ENCODE measurements around the gene C10orf143. TPM values are rescaled to one million over a fixed set of nuclear protein-coding genes. Genes with fewer than 3 reads are reported as not detected.

C10orf143 gene
- 1 to 10 TPM; 2.1 to 2.3 TPM for total RNA-seq
- long read RNA-seq, partial matches to known transcripts, result 2 of 4 reads
- long read RNA-seq, other reads (novel, unspliced or antisense), result 2 of 4 reads

DNA sequence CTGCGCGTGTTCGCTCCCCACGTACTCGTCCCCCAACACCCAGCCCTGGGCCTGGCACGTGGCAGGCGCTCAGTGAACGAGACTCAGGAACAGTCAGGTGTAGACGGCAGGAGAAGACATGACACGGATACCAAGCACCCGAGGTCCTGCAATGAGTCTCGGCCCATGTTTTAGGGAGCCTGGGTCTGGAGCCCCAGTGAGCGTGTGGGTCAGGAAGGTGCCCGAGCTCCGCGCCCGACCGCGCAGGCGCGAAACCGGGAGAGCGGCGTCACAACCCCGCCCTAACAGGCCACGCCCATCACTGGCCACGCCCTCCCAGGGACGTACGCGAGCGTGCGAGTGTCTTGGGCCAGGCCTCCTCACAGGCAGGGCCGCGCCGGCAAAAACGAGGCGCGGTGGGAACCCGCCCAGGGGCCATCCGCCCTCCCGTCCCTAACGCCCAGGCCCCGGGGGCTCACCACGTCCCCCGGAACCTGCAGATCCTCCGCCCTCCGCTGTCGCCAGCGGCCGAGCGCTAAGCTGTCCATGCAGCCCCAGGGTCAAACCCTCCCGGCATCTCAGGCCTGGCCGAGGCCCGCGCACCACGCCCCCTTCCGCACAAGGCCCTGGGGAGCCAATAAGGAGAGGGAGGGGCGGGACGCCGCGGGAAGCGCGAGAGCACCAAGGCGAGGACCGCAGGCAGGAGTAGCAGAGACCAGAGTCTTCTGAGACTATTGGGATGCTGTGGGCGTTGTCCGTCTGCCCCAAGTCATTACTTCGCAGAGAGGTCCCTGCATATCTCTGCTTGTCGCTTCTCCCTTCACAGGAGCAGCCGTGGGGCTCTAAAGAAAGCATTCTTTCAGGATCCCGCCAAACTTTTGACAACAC, at the start of gene C10orf143:
TSS of gene C10orf143 (minus strand) at position 585 of the 867 bp plus-strand sequence. CDS start at position 527, 58 bp downstream.
- DNase-seq (peak; percentile 99), ATAC-seq (peak; percentile 96 to 97)
- intact Hi-C loops (cut with DNase I), result loop anchor here in 1 of 2 donors (1.0 kb wide), 1 partner anchor 26 kb away; the partner anchor contains the start of gene GLRX3

DNA sequence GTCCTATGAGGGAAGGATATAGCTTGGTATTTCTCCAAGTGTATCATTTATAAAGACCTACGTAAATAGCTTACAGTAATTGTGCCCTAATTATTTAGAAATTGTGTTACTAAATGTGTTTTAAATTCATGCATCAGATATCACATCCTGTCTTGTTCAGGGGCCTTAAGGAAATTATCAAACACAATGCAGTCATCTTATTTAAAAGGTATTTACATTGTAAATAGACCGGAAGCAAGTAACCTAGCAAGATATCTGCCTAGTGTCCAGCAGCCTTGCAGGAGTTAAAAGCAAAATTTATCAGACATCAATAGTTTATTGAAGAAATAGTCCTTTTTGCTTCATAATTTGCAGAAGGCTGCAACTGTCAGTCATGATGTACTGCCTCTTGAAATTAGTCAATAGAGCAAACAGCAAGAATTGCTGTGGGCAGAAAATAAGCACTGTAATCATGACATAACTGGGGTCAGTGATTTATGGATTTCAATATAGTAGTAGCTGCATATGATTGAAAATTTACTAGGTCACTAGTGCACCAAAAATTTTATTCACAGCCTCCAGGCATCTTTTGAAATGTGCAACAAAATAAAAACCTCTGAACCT, 48.7 kb upstream of the C10orf143 start:
- DNase-seq (no peak), ATAC-seq (no peak)
- intact Hi-C loops (cut with DNase I), result no loop called here

DNA sequence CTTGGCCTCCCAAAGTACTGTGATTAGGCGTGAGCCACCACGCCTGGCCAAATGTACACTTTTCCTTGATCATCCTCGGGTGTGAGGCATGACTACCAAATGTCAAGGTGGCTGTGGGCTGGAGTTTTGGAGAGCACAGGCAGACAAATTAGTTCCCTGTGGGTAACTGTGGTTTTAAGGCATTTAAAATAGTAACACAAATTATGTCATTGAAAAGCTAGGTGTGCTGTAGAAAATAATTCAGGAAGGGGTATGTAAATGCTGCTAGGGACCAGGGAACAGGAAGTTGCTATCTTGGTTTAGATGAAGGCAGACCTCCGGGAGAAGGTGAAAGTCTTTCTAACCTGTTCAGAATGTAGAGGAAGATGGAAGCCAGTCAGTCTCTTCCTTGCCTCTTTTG, 35.4 kb upstream of the C10orf143 start:
- intact Hi-C loops (cut with DNase I), result no loop called here
- ATAC-seq (no peak), DNase-seq (no peak)

DNA sequence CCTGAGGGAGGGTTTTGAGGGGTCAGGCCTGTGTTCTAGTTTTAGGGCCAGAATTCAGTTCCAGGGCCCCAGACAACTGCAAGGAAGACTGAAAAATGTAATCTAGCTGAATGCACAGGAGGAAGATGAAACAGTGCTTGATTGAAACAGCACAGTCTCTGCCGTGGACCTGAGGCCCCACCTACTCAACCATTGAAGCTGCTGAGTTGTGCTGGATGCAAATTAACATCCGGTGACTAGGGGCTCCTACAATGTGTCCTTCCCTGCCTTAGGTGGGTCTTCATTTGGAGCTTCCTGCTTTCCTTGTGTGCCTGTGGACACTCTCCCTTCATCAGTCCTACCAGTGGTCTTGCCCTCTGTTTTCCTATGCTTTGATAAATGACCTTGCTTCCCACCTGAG, 31.2 kb upstream of the C10orf143 start:
- intact Hi-C loops (cut with DNase I), result no loop called here
- DNase-seq (no peak), ATAC-seq (no peak)

DNA sequence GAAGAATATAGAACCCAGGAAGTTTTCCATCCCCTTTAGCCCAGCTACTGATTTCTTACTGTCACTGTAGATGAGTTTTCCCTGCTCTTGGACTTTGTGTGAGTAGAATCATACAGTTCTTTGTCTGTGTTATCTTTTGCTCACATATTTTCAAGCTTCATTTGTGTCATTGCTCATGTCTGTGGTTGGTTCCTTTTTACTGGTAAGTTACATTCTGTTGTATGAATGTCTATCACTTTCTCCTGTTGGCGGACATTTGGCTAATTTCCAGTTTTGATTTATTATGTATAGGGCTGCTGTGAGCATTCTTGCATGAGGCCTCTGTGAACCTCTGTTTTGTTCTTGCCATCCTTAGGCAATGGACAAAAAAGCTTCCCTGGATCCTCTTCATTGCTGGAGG, 30.8 kb upstream of the C10orf143 start:
- ATAC-seq (no peak), DNase-seq (no peak)
- intact Hi-C loops (cut with DNase I), result no loop called here

DNA sequence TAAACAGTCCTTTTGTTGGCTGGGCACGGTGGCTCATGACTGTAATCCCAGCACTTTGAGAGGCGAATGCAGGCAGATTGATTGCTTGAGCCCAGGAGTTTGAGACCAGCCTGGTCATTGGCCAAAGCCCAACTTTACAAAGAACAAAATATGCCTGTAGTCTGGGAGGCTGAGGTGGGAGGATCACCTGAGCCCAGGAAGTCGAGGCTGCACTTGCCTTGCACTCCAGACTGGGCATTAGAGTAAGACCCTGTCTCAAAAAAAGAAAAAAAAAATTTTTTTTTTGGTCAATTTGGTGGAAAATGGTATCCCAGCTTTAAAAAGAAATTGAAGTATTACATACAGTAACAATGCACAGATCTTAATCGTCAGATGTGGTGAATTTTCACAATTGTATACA, 30.4 kb upstream of the C10orf143 start:
- no peak for ATAC-seq
- DNase-seq, result no peak
- intact Hi-C loops (cut with DNase I), result no loop called here

DNA sequence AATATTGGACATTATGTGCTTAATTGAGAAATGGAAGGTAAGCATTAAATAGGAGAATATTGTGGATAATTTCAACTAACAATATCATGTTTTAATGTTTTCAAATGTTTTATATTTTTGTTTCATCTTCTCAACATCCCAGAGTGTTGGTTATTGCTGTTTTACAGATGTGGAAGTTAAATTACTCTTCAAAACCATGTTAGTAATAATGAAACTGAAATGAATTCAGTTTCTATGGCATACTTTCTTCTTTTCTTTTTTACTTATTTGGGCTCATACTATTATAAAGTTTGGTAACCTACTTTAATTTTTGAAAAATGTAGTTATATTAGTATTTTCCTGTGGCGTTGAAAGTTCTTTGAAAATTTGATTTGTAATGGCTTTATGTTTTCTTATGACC, 29.8 kb upstream of the C10orf143 start:
- DNase-seq, result no peak
- intact Hi-C loops (cut with DNase I), result no loop called here
- ATAC-seq, result no peak

DNA sequence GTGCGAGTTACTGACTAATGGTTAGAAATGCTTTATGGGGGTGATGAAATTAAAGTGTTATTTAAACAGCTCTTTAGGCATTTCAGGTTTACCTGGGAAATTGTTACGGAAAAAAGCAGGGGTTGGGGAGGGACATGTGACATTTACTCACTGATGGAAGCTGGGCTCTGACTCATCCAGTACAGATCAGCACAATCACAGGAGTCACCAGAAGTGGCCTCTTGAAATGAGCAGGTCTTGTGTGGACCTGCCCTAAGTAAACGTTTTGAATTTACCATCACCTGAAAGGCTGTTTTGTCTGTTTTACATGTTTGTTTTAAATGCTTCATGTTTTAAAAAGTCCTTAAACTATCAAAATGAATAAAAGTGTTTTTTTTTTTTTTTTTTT, 27.8 kb upstream of the C10orf143 start:
- intact Hi-C loops (cut with DNase I), result no loop called here
- DNase-seq (no peak), ATAC-seq (no peak)

DNA sequence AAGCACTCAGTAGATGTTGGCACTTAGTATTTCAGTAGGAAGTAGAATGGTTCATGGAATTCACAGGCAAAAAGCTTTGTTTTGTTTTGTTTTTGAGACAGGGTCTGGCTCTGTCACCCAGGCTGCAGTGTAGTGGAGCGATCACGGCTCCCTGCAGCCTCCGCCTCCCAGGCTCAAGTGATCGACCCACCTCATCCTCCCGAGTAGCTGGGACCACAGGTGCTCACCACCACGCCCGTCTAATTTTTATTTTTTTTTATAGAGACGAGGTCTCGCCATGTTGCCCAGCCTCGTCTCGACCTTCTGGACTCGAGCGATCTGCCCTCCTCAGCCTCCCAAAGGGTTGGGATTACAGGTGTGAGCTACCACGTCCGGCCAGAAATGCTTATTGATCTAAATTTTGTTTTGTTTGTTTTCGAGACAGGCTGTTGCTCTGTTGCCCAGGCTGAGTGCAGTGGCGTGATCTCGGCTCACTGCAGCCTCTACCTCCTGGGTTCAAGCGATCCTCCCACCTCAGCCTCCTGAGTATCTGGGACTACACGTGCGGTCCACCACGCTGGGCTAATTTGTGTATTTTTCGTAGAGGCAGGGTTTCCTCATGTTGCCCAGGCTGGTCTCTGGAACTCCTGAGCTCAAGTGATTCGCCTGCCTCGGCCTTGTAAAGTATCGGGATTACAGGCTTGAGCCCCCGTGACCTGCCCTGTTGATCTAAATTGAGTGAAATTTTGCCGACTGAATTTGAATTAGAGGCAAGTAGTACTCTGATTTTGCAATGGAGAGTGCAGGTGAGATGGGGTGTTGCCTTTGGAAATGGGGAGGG, 27.2 kb upstream of the C10orf143 start:
- intact Hi-C loops (cut with DNase I), result no loop called here
- ATAC-seq (no peak), DNase-seq (no peak)

DNA sequence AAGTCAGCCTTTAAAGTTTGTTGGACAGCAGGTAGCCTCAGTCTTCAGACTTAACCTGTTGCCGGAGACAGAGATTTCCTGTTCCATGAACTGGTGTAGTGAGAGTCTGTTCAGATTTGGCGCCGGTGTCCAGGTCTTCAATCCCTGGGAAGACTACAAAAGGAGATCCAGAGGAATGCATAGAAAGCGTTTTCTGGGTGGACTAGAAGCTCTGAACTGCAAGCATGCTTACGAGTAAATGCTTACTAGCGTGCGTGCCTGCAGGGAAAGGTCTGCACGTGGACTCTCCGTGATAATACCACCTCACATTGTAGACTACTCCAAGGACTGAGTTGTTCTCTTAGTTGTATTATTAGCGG, 26.4 kb upstream of the C10orf143 start:
- DNase-seq, result no peak
- intact Hi-C loops (cut with DNase I), result no loop called here

DNA sequence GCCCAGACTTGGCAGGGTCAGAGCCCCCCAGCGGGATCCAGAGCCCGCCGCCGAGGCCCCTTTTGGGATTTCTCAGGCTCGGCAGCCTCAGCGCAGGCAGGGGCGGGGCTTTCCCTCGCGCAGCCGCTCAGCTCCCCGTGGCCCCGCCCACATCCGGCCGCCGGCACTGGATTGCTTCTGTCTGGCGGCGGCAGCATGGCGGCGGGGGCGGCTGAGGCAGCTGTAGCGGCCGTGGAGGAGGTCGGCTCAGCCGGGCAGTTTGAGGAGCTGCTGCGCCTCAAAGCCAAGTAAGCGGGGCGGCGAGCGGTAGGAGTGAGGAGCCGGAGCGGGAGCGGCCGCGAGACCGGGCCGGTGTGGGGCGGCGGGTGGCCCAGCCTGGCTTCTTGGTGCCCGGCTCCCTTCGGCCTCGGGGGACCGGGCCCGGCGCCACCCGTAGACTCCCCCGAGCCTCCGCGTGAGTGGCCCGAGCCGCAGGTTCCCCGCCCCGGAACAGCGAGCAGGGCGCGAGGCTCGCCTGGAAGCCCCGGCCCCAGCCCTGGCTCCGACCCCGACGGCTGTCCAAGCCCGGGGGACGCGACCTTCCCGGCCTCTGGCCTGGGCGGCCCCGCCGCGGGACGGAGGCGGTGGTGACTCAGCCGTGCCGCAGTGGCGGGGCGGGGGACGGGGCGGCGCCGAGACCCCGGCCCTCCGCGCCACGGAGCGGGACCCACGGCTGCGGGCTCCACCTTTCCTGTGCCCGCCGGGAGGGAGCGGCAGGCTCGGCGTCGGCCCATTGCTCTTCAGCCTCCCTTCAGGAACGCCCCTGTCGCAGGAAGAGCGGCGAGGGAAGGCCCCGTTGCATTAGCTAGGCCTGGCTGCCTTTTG, 25.8 kb upstream of the C10orf143 start, which contains the start of gene GLRX3:
TSS of gene GLRX3 (plus strand) at position 166 of the 864 bp plus-strand sequence. CDS start at position 196, 30 bp downstream.
- intact Hi-C loops (cut with DNase I), result loop anchor here in 1 of 2 donors (1.0 kb wide), 1 partner anchor 25 kb away; no protein-coding TSS in a partner anchor

More for the DNA sequence above, 26.4 kb upstream of the C10orf143 start:
- no peak for ATAC-seq

DNA sequence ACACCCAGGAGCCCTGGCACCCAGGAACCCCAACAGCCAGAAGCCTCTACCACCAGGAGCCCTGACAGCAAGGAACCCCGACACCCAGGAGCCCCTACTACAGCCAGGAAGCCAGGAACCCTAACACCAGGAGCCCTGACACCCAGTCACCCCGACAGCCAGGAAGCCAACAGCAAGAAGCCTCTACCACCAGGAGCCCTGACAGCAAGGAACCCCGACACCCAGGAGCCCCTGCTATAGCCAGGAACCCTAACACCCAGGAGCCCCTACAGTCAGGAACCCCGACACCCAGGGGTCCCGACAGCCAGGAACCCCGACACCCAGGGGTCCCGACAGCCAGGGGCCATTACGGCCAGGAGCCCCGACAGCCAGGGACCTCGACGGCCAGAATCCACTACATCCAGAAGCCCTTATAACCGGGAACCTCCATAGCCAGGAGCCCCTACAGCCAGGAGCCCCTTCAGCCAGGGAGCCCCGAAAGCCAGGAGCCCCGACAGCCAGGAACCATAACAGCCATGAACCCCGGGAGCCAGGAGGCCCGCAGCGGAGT, 25.1 kb upstream of the C10orf143 start:
- no peak for ATAC-seq
- peak; percentile 36 for DNase-seq
- intact Hi-C loops (cut with DNase I), result loop anchor here in 1 of 2 donors (1.0 kb wide), 1 partner anchor 24 kb away; no protein-coding TSS in a partner anchor

More for the DNA sequence above, 25.8 kb upstream of the C10orf143 start, which contains the start of gene GLRX3:
- ATAC-seq (peak; percentile 98), DNase-seq (peak; percentile 93)

DNA sequence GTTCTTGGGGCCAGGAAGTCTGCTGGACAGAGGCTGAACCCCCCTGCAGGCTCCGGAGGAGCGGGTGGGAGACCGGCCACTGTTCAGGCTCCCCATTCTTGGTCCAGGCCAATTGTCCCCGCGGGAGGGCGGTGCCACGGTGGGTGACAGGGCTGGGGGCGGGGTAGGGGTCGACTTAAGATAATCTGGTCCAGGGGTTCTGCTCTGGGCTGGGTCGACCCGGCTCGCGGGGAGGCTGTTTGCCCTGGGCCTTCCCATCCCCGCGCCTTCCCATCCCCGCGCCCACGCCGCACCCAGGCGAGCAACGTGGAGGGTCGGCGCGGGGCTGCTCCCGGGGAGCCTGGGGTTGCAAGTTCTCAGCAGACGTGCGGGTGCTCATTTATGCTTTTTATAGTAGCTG, 18.3 kb upstream of the C10orf143 start:
- no peak for ATAC-seq
- no peak for DNase-seq
- intact Hi-C loops (cut with DNase I), result loop anchor here in 1 of 2 donors (10.0 kb wide), 1 partner anchor 1094 kb away; no protein-coding TSS in a partner anchor

DNA sequence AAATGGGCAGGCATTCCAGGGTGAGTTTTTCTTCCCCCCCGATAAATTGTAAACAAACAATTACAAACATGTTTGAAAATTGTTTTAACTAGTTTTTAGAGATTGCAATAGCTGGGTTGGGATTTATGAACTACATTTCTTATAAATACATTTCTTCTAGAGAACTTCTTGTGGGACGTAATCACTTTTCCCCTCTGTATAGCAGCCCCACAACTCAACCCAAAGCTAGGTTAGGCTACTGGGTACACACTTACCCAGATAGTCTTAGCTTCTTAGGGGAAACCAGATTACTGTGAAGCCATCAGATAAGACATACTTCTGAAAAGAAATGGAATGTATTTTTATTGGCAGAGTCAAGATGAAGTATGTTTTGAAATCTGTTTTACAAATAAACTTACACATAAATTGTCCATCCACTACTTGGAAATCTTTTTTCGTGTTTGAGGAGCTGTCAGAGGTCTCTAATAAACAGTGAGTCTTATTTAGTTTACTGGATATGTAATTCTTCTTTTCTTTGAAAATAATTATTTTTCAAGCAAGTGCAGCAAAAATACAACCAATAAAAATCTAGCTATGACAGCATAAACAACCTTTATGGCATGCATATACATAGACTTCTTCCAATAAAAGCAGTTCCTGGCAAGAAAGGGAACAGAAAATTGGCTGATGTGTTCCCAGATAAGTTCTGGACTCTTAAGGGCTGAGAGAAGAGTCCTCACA, 17.6 kb upstream of the C10orf143 start:
- ATAC-seq (no peak), DNase-seq (no peak)
- intact Hi-C loops (cut with DNase I), result loop anchor here in 1 of 2 donors (10.0 kb wide), 1 partner anchor 1093 kb away; no protein-coding TSS in a partner anchor

DNA sequence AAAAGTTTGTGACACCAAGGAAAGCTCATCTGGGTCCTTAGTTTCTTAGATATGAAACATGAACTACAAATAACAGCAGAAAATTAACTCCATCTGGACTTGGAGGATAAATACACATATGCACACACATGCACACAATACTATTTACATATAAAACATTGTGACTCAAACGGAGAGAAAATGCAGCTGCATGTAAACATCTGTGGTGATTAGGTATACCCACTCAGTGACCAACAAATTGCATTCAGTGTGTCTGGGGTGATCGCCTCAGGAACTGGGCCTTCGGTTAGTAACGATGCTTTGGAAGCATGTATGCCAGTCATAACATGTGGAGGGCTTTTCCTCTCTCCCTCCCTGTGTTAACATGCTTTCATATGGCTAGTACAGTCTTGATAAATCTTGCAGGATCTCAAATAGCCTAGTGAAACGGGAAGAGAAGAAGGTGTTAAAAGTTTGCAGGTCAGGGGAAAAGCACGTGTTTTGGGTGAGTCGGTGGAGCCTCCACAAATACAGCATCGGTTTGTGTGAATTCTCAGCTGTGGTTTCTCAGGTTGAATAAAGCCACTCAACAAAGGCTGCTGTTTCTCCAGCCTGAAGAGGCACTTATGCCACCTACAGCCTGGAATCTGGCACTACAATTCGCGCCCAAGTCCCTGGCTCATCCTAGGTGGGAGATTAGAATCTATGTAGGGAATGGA, 16.9 kb upstream of the C10orf143 start:
- DNase-seq (peak; percentile 51), ATAC-seq (peak; percentile 80 to 91)
- intact Hi-C loops (cut with DNase I), result loop anchor here in 1 of 2 donors (10.0 kb wide), 1 partner anchor 1093 kb away; no protein-coding TSS in a partner anchor

DNA sequence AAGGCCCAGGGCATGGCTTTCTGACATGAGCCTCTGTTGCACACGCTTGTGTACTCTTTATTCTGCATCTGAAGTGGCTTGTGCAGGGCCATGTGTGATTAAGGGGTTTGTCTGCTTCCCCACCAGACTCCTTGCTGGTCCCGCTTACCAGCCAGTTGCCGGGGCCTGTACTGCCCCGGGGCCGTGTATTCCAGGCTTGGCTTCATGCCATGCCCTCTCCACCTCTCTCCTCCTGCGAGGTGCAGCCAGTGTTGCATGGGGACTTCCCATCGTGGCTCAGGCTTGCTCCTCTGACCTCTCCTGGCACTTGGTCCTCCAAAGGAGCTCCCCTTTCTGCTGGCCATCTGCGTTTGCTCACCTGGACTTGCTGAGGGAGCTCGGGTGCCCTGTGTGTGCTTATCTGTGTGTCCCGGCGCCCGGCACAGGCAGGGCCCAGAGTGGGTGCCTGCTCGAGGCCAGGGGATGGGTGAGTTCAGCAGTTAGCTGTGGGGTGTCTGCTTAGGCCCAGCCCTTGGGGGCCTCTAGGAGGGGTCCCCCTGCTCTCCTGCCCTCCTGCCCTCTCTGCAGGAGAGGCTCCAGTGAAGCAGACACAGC, 11.0 kb upstream of the C10orf143 start:
- no peak for DNase-seq
- no peak for ATAC-seq
- intact Hi-C loops (cut with DNase I), result loop anchor here in 1 of 2 donors (10.0 kb wide), 1 partner anchor 1087 kb away; no protein-coding TSS in a partner anchor
